Skin of body (tissue), 2 donors: ENCODE measurements around the gene INO80D. TPM values are rescaled to one million over a fixed set of nuclear protein-coding genes. Genes with fewer than 3 reads are reported as not detected.
"Not testable (repeated sequence)": the region's sequence is repeated elsewhere in the genome, so short reads cannot be mapped to it uniquely, and the experiment has no call there.

Source experiments
- DNase-seq: peaks from one replicate; lab custom pipeline; 2025; lab: John Stamatoyannopoulos, UW
- total RNA-seq: library from RNA; depleted of rRNA; stranded (reverse); fragments of >200 nt; gene quantifications from one replicate; pipeline ENCODE4 v1.2.3, GENCODE V29; 2014

INO80D gene
- total RNA-seq, result 18.8 TPM

GRCh38 chr2:206085742-206086445, at the start of gene INO80D:
Gene INO80D (minus strand): TSS chr2:206086174. CDS start chr2:206063016, 23,158 bp downstream.
- DNase-seq, result peak; percentile 94

DNA sequence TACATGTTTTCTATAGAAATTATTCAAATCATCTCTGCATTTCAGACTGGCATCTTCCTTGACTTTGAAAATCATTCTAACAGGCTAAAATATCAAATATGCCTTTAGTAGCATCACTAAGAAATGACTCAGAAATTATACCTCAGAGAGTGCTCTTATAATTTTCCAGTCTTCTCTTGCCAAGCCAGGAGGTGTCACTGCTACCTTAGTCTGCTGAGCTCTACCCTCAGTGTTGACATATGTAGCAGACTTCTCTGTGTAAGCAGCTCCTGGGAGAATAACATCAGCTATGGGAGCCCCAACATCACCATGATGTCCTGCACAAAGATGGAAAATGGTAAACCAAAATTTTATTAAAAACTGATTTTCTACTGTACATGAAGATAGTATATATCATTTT, 41.7 kb upstream of the INO80D start:
- DNase-seq, result no peak

DNA sequence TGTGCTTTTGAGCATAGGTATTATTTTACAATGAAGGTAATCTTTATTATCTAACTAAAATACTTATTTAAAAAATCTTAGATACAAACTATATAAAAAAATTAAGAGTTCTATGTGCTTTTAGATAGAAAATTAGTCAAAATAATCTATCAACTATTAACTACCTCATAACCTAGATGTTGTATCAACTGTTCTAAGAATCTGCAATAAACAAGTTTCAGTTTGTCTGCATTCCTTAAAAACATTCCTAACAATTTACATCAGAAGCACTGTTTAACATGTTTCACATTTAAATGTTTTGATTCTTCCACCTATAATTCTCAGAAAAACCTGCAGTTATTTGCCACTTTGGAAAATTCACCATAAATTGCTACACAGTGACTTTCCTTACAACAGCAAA, 39.9 kb upstream of the INO80D start:
- no peak for DNase-seq

DNA sequence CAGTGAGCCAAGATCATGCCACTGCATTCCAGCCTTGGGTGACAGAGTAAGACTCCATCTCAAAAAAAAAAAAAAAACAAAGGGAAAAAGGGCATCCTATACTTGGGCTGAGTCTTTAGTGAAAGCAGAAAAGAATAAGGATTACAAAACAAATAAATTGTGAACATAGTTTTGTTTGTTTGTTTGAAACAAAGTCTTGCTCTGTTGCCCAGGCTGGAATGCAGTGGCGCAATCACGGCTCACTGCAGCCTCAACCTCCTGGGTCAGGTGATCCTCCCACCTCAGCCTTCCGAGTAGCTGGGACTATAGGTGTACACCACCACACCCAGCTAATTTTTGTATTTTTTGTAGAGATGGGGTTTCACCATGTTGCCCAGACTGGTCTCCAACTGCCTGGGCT, 36.6 kb upstream of the INO80D start:
- DNase-seq, result not testable (repeated sequence)

- no peak for DNase-seq
These were observed 30.3 kb upstream of the INO80D start for GRCh38 chr2:206116278-206116677.

GRCh38 chr2:206115026-206115578, 29.1 kb upstream of the INO80D start:
- DNase-seq, result no peak

GRCh38 chr2:206112846-206113547, 27.0 kb upstream of the INO80D start:
- no peak for DNase-seq

DNA sequence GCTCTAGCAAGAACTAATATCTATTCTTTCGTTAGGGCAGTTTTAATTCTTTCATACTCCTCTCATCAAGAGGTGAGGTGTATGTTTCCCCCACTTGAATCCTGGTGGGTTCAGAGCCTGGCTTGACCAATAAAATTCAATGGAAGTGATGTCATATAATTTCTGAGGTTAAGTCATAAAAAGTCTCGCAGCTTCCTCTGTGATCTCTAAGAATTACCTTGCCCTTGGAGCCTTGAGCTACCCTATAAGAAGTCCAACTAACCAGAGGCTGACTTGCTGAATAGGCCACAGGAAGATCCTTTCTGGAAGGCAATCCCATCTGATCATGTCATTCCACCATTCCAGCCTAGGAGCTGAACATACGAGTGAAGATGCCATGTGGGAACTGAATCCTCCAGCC, 26.1 kb upstream of the INO80D start:
- DNase-seq, result no peak

- no peak for DNase-seq
These were observed 22.7 kb upstream of the INO80D start for GRCh38 chr2:206108713-206109112.

GRCh38 chr2:206105541-206105940, 19.6 kb upstream of the INO80D start:
- DNase-seq, result no peak

GRCh38 chr2:206105038-206105437, 19.1 kb upstream of the INO80D start:
- no peak for DNase-seq

GRCh38 chr2:206098872-206099271, 12.9 kb upstream of the INO80D start:
- not testable (repeated sequence) for DNase-seq

DNA sequence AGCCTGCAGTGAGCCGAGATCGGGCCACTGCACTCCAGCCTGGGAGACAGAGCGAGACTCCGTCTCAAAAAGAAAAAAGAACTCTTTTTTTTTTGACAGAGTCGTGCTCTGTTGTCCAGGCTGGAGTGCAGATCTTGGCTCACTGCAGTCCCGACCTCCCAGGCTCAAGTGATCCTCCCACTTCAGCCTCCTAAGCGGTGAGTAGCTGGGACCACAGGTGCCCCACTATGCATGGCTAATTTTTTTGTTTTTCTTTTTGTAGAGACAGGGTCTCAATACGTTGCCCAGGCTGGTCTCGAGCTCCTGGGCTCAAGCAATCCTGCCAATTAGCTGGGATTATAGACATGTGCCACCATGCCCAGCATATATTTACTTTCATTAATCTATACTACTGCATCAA, 12.5 kb upstream of the INO80D start:
- DNase-seq, result no peak

DNA sequence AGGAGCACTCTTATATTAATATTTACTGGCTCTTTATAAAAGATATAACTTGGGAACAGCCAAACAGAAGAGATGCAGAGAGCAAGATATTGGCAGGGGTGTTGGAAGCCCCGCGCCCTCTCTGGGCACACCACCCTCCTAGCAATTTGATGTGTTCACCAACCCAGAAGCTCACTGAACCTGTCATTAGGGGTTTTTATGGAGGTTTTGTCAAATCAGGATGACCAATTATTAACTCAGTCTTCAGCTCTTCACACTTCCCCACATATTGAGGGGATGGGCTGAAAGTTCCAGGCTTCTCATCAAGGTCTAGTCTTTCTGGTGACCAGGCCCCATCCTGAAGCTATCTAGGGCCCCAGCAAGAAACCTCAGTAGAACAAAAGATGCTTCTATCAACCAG, 10.9 kb upstream of the INO80D start:
- no peak for DNase-seq

DNA sequence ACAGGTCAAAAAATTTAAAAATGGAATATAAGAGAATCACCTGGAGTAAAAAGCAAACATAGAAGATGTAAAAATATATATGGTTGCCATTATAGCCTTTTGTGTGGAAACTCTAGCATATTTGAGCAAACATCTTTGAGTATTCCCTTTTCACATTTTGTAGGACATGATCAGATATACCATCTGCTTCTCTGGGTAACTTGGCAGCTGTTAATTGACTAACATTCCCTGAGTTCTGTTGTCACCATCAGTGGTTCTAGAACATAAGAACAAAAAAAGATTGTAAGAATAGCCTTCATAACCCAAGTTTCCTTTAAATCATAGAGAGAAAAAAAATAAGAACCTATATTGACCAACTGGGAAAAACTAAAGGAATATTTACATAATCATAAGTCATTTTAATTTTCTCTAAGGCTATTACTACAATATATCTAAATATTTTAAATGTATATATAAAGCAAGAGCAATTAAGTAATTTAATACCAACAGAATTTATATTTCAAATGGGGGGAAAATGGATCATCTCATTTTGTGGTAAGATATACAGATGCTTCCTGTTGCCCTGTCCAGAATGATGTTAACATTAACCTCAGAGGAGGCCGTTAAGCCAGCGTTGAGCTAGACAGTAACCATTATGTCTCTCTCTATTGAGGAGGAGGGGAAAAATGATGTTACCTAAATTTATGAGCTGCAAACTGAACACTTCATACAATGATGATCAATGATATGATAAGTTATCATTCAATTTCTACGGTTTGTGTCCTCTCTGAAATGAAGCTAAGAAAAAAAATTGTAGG, 9.8 kb upstream of the INO80D start:
- no peak for DNase-seq

- DNase-seq, result no peak
These were observed 6.3 kb upstream of the INO80D start for GRCh38 chr2:206092297-206092696.

- DNase-seq, result no peak
These were observed 2.3 kb upstream of the INO80D start for GRCh38 chr2:206088248-206088647.

DNA sequence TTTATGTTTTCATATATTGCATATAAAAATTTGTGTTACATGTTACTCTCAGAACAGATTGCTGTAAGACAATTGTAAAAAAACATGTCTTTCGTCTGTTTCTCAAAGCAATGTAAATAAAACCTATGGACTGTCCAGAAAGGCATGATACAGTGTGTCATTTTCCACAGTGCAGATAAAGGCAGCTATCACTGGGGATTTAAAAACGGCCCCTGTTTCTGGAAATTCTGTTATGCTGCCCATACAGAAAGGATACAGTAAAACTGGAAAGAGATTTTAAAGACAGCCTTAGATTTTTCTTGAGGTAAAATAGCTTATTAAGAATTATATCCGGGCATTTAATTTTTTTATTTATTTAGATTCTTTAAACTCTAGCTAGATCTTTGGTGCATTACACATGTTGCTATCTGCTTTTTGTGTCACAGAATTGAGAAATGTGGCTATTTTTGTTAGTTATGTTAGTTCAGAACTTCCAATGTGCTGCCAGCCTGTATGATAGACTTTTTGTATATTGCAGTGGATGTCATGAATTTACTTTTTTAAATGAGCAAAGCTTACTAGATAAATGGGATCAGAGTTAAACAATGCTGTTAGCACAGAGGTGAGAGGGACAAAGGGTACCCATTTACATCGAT, 859 bp upstream of the INO80D start:
- peak; percentile 17 for DNase-seq

DNA sequence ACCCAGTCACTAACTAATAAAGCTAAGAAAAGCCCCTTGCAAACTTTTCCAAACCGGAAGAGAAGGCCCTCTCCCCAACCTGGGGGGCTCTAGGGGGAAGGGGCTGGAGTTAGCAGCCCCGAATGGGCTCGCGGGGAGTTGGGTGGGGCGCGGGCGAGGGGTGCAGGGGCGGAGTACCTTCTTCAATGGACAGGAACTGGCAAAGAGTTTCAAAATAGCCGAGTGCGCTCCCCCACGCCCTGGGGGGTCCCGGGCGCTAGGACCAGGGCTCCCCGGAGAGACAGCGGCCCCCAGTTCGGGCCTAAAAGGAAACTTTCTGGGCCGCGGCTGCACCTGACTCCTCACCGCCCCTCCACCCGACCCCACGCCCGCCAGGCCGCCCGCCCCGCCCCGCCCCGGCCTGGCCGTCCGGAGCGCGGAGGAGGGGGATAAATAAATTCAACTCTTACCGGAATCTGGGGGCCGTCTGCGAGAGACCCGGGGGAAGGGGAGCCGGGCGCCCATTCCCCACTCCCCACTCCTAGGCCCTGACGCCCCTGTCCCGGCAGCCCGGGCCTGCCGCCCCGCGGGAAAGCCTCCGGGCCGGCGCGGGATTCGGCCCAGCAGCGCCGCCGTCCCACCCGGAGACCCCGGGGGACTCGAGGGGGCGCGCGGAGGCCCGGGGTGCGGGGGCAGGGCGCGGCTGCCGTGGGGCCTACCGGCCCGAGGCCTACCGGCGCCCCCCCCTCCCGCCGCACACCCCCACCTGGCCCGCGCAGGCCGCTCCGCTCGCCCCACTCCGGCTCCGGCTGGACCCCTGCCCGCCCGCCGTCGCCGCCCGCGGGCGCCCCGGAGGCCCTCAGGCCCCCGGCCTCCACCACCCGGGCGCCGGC, 868 bp downstream of the INO80D start:
- no peak for DNase-seq

DNA sequence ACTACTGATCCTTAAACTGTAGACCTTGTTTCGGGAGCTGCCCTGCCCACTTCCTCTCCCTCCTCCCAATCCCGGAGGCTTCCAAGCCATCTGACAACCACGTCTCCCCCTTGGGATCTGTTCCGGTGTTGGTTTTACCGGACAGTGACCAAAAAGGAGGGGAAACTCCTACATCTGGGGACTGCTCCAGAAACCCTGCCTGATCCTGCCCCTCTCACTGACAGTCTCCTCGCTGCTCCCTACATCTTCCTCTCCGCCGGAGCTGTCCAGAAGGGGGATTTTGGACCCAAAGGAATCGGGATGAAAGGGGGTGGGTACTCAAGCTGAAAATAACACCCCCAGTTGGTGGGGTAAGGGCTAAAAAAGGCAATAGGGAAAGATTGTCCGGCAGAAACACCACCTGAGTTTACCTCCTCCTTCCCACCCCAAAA, 1.5 kb downstream of the INO80D start:
- DNase-seq, result peak; percentile 52
